H4 (cell line): ENCODE data around the gene LPP. TPM values are rescaled to one million over a fixed set of nuclear protein-coding genes. Genes with fewer than 3 reads are reported as not detected.
"Not testable (repeated sequence)": the region's sequence is repeated elsewhere in the genome, so short reads cannot be mapped to it uniquely, and the experiment has no call there.

Source experiments
- DNase-seq: peaks from one replicate; pipeline ENCODE4 v3.0.0-alpha.2; 2015; ENCODE audit warnings: low spot score
- total RNA-seq: library from RNA; depleted of rRNA; stranded (reverse); fragments of >200 nt; shearing (Covaris generic); gene quantifications from 2 replicates; pipeline ENCODE4 v1.2.3, GENCODE V29; 2014; rRNA removed

The LPP gene
- total RNA-seq, result 13.5 and 28.3 TPM in 2 replicates

- peak; percentile 75 for DNase-seq
These were observed at the start of gene LPP for GRCh38 chr3:188154014-188154808. TSS of gene LPP (plus strand) at chr3:188154157. CDS start at chr3:188406121, 251,964 bp downstream.

GRCh38 chr3:188106006-188106405, 48.0 kb upstream of the LPP start:
- no peak for DNase-seq

DNA sequence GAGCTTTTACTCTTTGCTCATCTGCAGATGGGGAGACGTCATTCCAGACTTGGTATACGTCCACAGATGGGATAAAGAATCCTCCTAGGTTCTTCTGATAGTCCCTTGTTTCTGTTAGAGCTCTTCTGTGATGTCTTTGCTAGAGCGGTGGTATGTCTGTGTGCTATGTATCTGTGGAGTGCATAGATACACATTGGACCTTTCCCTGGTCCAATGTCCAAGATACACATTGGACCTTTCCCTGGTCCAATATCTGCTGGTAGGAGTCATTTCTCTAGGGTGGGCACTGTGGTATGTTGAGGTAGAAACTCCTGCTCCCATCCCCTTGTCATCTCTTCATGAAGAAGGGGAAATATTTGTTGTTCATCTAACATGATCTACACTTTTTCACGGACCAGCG, 47.5 kb upstream of the LPP start:
- no peak for DNase-seq

DNA sequence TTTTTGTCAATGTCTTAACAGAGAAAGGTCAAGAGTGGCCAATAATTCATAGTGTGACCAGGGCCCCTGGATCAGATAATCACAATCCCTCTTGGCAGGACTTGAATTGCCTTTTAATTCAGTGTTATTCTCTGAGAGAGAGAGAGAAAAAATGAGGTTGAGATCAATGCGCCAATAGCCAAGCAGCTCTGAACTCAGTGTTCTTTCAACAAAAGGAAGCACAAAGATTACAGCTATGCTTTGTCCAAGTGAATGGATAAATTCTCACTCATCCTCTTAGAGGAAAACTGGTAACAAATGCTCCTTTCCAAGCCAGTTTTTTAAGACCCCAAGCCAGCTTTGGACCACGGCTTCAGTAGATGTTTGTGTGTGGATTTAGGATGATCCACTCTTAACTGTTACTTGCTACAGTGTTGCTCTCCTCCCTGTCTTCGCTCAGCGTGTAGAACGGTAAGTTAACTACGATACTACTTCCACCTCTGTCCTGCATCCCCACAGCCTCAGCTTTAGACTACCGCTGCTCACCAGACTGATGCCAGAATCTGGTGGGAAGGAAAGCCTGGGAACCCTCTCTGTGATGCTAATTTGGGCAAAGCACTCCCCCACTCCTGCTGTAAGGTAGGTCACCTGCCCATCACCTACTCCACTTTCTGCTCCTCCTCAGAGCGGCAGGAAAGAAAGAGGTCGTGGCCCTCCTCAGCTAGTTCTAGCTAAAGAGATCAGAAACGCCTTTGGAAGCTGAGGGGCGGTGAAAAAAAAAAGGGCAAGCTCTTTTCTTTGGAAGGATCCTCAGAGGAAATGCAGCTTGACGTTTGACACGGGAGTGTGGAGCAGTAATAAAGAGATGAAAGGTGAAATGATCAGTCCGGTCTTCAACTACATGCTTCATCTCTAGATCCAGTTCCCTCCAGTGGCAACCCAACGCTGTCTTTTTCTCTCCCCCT, 46.8 kb upstream of the LPP start:
- DNase-seq, result no peak

GRCh38 chr3:188108703-188109412, 45.1 kb upstream of the LPP start:
- DNase-seq, result no peak

DNA sequence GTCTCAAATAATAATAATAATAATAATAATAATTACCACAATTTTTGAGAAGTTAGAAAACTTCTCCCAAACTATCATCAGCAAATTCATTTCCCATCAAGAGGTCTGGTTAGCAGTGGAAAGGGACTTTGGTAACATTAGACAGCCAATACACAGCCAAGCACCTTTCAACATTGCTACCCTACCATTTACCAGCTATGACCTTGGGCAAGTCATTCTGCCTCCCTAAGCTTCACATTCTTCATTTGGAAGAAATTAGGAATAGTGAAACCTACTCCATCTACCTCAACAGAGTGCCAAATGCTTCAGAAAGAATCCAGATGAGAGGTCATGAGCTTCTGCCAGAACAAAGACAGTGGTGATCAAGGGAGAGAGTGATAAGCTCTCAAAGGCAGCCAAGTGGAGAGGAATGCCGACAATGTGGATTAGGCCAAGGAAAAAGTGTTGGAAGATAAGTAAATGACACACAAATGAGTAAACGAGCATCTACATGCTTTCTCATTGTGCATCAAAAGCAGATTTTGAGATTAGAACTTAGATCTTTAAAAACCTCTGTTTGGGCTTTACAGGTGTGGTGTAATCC, 42.9 kb upstream of the LPP start:
- DNase-seq, result no peak

DNA sequence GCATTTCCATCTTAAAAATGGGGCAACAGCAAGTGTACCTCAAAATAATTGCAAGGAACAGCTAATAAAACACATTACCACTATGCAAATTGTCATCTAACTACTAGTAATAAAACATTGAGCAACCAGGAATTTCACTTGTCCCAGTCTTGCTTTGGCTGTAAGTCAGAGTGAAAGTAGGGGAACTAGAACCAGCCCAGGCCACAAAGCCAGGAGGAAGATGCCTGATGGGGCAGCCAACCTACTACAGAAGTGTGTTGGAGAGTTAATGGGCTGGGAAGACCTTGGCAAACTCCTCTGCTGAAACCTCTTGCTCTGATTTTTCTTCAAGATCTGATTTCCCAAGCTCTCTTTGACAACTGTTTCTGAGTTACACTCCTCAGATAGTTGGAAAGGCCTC, 40.2 kb upstream of the LPP start:
- DNase-seq, result no peak

DNA sequence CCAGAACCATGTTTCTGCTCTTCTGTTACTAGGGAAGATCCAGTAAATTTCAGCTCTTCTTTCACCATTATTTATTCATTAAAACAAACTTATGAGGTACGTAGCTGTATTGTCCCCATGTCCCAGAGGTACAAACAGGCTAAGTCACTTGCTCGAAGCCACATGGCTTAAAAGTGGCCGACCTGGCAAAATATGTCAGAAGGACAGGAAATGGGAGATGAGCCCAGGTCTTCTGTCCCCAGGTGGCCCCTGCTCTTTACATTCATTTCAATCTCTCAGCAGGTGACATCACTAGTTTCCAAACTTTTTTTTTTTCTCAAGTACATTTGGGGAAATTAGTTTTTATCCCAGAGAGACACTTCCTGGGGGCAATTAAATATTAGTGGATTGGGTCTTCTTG, 34.1 kb upstream of the LPP start:
- no peak for DNase-seq

GRCh38 chr3:188122571-188123169, 31.3 kb upstream of the LPP start:
- DNase-seq, result no peak

DNA sequence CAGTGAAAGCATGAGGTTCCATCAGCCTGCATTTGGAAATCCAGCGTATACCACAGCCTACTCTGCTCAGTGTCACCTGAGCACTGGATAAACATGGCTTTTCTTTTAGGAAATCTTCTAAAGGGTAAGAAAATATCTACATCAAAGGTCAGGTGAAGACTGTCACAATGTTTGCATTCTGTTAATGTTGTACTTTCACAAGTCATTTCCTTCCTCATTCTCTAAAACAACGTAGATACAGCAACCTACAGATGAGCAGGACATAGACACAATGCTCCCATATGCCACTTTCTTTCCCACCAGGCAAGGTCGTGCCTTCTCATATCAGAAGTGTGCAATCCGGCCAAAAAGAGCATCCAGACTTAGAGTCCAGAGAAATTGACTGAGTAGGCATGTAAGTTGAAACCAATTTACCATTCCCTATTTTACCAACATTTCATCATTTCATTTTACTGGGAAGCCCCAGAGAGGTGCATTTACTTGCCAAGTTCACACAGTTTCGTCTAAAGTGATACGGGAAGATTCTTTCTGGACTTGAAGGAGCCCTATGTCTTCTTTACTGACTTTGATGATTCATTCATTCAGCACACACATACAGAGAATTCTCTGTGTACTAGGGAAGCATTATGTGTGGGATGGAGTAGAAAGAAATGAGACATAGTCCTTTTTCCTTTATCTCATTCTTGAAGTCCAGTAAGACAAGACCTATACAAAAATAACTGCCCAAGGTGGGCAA, 30.6 kb upstream of the LPP start:
- DNase-seq, result no peak

DNA sequence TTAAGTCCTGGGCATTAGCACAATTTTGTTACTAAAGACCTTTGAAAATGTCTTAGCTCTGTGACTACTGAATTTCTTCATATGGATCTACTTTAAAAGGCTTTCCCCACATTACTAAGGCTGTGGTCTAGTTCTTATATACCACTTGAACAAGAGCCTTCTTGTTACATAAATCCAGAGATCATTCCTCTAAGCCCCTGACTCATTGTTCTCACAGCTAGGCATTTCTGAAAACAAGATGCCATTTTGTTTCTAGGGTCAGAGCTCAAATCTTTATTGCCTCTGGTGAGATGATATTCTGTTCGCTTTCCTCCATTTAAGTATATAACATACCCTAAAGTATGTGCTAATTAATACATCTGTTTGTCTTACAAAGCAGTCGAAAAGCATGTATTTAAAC, 29.8 kb upstream of the LPP start:
- no peak for DNase-seq

- no peak for DNase-seq
These were observed 28.9 kb upstream of the LPP start for GRCh38 chr3:188125076-188125475.

GRCh38 chr3:188126276-188126675, 27.7 kb upstream of the LPP start:
- DNase-seq, result no peak

GRCh38 chr3:188126934-188127333, 27.0 kb upstream of the LPP start:
- no peak for DNase-seq

DNA sequence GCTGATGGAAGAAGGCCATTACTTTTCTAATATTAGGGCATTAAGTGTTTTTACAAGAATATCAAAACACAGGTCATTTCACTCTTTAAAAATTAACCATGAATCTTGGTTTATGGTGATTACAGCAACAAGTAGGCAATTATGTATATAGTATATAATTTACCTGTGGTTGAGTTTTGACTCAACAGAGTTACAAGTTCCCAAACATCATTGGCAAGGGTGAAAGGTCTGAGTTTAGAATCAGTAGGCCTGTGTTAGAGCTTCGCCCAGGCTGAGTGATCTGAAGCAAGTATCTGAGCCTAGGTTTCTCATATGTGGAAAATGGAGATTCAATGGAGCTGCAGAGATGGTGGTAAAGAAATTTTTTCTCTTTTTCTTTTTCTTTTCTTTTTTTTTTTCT, 25.1 kb upstream of the LPP start:
- DNase-seq, result no peak

DNA sequence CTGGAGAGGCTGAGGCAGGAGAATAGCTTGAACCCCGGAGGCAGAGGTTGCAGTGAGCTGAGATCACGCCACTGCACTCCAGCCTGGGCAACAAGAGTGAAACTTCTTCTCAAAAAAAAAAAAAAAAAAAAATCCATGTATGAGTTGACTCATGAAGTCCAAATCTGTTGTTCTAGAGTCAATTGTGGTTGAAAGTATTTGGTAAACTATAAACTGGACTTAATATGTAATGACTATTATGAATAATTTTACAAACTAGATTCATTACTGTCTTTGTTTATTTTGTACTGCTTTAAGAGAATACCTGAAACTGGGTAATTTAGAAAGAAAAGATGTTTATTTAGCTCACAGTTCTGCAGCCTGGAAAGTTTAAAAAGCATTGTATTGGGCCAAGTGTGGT, 22.9 kb upstream of the LPP start:
- DNase-seq, result not testable (repeated sequence)

GRCh38 chr3:188133219-188133618, 20.7 kb upstream of the LPP start:
- no peak for DNase-seq

DNA sequence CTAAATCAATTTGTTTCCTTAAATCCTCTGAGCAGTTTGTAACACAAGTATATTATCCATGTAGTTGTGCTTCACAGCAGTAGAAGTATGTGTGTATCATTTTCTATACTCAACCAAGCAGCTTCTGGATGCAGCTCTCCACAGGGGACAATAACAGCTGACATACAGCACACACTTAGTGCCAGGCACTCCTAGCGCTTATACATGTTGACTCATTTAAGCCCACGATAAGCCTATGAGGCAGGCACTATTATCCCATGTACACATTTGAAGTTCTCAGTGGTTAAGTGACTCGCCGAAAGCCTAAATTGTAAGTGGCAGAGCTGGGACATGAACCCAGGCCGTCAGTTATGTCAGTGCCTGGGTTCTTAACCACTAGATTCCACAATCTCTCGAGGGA, 20.3 kb upstream of the LPP start:
- DNase-seq, result peak; percentile 30

DNA sequence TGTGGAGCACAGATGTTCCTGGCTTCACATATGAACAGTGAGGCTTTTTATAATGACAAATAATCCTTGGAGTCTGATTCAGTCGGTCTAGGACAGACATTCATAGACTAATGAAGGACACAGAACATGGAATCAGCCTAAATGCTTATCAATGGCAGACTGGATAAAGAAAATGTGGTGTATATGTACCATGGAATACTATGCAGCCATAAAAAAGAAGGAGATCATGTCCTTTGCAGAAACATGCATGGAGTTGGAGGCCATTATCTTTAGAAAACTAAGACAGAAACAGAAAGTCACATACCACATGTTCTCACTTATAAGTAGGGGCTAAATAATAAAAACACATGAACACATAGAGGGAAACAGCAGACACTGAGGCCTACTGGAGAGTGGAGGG, 19.9 kb upstream of the LPP start:
- no peak for DNase-seq

- DNase-seq, result no peak
These were observed 19.1 kb upstream of the LPP start for GRCh38 chr3:188134856-188135255.

DNA sequence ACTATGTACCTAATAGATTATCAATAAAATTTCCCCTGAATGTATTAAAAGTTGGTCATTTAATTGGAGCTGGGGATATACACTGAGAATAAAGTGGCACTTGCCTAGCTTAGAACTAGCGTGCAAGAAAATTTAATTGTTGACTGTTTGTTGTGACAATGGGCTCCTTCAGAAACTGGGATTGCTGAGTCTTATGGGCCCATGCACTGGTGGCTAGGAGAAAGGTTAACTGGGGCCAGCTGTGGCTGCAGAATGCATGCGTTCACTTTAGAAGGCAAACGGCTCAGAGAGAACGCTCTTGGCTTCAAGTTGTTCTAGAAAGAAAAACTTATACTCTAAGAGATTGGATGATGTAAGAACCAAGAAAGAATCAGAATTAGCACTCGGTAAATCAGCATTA, 18.7 kb upstream of the LPP start:
- no peak for DNase-seq
